ENCODE measurements around the gene VPS26B.
"Not testable (repeated sequence)": the region's sequence is repeated elsewhere in the genome, so short reads cannot be mapped to it uniquely, and the experiment has no call there.

Gene VPS26B

GRCh38 chr11:134231958-134232659, 7.6 kb downstream of the VPS26B start:
- no peak for DNase-seq (ENCODE audit: low read depth)

- no peak for DNase-seq (ENCODE audit: low read depth)
Measured at GRCh38 chr11:134233729-134234179, 9.3 kb downstream of the VPS26B start.

GRCh38 chr11:134235399-134235798, 10.9 kb downstream of the VPS26B start:
- DNase-seq (ENCODE audit: low read depth), result no peak

DNA sequence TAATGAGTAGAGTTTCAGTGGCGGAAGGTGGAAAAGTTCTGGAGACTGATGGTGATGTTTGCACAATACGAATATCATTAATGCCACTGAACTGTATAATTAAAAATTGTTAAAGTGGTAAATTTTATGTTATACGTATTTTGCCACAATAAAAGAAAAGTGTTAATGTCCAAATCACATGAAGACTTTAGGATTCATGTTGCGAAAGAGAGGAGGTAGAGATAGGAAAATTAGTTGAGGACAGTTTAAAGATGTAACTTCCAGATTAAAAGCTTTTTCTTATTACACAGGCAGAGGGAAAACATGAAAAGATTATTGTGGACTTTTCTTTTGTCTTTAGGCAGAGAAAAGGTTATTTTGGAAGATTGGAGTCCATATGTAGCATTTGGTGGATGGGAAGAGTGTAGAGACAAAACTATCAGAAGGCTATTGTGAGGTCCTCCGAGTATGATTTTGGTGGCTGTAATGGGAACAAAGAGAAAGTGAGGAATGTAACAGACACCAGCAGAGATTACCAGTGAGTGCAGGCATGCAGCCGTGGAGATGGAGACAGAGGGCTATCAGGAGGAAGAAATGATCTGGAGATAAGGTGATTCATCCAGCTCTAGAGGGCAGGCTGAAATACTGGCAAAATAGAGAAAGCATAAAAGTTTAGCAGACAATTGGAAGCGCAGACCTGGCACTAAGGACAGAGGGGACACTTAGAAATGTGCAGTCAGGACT, 12.5 kb downstream of the VPS26B start:
- DNase-seq (ENCODE audit: low read depth), result no peak

- DNase-seq (ENCODE audit: low read depth), result no peak
Measured at GRCh38 chr11:134237557-134237922, 13.1 kb downstream of the VPS26B start.

DNA sequence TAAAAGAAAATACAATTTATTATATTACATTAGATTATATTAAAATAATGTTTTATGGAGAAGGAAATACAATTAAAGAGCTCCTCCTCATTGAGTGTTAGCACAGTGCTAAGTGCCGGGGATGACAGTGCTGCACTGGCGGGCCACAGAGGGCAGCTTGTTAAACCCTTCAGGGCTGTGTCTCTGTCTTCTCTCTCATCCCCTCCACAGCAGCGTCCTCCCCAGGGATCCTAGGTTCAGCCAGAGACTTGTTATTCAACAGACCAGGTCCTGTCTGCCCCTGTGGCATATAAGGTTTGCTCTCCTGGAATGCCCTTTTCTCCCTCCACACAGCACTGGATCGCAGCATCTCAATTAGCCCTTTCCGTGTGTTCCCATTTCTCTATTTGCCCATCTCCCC, 14.5 kb downstream of the VPS26B start:
- no peak for DNase-seq (ENCODE audit: low read depth)

DNA sequence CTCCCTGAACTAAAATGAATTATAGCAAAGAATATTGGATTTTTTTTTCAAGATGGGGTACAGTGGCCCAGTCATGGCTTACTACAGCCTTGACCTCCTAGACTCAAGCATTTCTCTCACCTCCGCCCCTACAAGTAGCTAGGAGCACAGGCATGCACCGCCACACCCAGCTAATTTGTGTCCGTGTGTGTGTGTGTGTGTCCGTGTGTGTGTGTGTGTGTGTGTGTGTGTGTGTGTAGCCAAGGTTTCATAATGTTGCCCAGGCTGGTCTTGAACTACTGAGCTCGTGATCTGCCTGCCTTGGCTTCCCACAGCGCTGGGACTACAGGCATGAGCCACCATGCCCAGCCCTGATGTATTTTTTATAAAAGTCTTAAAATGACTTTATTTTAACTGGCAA, 16.1 kb downstream of the VPS26B start:
- no peak for DNase-seq (ENCODE audit: low read depth)

DNA sequence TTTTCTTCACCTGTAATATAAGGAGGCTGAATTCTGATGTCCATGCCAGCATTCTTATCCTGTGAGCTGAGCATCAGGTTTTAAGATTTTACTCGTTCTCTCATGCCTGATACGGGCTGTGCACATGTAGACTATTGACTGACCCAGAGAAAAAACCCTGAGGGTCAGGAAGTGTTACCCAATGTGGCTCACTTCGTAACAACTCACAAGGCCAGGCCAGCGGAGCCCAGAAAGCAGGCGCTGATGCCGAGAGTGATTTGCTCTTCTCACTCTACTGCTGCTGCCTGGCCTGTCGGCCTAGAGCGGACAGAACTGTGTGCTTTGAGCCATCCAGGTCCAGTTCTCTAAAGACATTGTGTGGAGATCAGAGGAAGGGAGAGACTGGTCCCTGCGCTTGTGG, 17.9 kb downstream of the VPS26B start:
- DNase-seq (ENCODE audit: low read depth), result no peak

- no peak for DNase-seq (ENCODE audit: low read depth)
Measured at GRCh38 chr11:134243913-134244312, 19.4 kb downstream of the VPS26B start.

DNA sequence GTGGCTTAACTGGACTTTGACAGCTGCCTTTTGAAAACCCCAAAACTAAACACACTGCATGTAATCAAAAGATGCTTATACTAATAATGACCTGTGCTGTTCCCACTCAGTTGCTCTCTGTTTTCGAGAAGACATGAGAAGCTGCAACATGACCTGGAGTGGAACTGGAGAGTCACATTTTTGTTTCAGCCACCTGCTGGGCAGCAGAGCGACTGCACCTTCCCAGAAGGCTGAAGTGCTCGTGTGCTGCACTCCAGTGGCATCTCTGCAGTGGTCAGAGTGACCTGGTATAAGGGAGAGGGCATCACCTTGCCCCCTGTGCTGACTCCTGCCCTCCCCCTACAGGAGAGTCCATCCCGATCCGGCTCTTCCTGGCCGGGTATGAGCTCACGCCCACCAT, 20.1 kb downstream of the VPS26B start:
- DNase-seq (ENCODE audit: low read depth), result no peak

- DNase-seq (ENCODE audit: low read depth), result no peak
Measured at GRCh38 chr11:134245434-134245833, 21.0 kb downstream of the VPS26B start.

DNA sequence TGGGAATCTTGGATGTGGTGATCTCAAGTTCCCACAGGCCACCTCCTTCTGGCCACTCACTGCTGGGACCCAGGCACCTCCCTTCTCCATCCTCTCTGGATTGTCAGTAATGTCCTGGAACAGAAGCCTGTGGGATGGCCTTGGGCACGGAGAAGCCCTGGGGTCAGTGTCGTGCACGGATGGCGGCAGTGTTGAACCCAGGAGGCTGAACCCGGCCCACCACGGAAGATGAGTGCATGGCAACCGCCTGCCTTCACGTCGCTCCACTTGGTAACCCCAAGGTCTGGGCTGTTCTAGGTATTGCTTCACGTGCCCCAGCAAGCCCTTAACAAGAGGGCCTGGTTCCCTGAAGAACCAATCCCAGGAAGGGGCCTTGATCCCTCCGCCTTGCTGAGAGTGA, 21.6 kb downstream of the VPS26B start:
- DNase-seq (ENCODE audit: low read depth), result no peak

DNA sequence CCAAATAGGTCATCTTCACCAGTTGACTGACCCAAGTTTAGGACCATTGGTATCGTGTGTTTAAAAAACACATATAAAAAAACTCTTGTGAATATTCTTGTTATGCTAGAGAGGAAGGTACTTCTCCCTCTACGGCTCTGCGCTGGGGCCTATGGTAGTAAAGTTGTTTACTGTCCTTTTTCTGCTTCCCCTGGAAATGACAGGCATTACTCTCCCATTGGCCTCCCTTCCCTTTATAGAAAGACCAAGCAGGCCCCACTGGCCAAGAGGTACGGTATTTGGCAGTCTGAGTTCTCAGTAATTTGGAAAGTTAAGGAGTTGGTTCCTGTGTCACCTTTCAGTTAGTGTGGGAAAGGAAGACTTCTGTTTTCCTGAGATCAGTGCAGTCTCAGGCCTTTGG, 22.2 kb downstream of the VPS26B start:
- DNase-seq (ENCODE audit: low read depth), result no peak

DNA sequence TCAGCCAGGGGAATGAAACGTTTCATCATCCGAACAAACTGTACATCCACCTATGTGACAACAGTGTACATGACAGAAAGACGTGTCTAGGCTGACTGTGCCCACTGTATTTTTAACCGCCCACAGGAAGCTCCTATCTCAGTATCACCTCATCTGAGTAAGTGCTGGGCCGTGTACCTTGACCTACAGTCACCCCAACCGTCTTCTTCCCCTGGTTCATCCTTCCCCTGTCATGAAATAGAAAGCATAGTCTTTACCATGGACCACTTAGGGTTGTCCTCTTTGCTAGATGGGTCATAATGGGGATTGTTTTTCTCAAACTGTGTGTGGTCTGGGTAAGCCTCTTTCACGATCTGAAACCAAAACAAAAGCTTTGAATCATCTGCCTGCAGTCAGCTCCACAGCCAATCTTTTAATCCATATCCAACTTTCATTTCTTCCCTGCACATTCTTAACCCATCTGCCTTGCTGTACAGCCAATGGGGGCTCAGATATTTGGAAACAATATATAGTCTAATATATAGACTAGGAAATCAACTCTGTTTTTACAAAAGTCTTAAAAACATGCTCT, 24.5 kb downstream of the VPS26B start:
- DNase-seq (ENCODE audit: low read depth), result no peak

- no peak for DNase-seq (ENCODE audit: low read depth)
Measured at GRCh38 chr11:134250246-134250645, 25.8 kb downstream of the VPS26B start.

GRCh38 chr11:134250675-134251074, 26.2 kb downstream of the VPS26B start:
- no peak for DNase-seq (ENCODE audit: low read depth)

GRCh38 chr11:134252346-134253187, 28.1 kb downstream of the VPS26B start:
- DNase-seq (ENCODE audit: low read depth), result no peak

- DNase-seq (ENCODE audit: low read depth), result peak; percentile 96
Measured at GRCh38 chr11:134253188-134253993, 28.9 kb downstream of the VPS26B start, which contains the start of the genes ACAD8 and THYN1. Gene ACAD8, plus strand, starts transcription at chr11:134253568. Its CDS starts 33 bp downstream, at chr11:134253601. Gene THYN1, minus strand, starts transcription at chr11:134253352. Its CDS starts 470 bp downstream, at chr11:134252882.

- no peak for DNase-seq (ENCODE audit: low read depth)
Measured at GRCh38 chr11:134254433-134255183, 30.1 kb downstream of the VPS26B start.

DNA sequence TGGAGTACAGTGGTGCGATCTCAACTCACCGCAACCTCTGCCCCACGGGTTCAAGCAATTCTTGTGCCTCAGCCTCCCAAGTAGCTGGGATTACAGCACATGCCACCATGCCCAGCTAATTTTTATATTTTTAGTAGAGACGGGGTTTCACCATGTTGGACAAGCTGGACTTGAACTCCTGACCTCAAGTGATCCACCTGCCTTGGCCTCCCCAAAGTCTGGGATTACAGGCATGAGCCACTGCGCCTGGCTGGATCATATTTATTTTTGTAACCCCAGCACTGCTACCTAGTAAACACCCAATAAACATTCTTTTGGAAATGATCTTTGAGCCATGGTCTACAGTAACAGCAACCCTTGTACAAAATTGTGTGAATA, 30.7 kb downstream of the VPS26B start:
- not testable (repeated sequence) for DNase-seq (ENCODE audit: low read depth)

DNA sequence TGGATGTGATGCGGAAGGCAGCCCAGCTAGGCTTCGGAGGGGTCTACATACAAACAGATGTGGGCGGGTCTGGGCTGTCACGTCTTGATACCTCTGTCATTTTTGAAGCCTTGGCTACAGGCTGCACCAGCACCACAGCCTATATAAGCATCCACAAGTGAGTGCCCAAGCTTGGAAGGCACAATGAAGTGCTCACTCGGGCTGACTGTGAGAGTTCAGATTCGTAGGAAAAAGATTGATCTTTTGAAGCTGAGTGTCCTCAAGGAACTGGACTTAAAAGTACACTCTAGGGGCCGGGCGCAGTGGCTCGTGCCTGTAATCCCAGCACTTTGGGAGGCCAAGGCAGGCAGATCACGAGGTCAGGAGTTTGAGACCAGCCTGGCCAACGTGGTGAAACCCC, 32.6 kb downstream of the VPS26B start:
- DNase-seq (ENCODE audit: low read depth), result no peak

Data from fibroblast of the conjunctiva (primary cell).